Spleen (tissue), 7 donors: ENCODE measurements around the gene EIF5A.
A peak's percentile ranks its signal among the peaks of the same experiment; 100 is the strongest.

ENCODE experiments used
- CTCF ChIP-seq, 11 experiments: fragments of 200-600 bp in 7 of 11; fragments of 450-650 bp in 4 of 11; sonication (generic) in 4 of 11; IDR thresholded peaks in 8 of 11; conservative IDR thresholded peaks in 3 of 11; 1 replicate in 7 of 11; 2 replicates in 4 of 11; pipeline versions ENCODE4 v1.4.0 to v1.8.0; 2016 to 2021; ENCODE audit warnings: antibody characterized with exemption in 11 of 11, inconsistent platforms in 4 of 11, mild to moderate bottlenecking in 1 of 11
- POLR2A ChIP-seq, 3 donors: fragments of 450-650 bp; IDR thresholded peaks; one replicate each; pipeline ENCODE4 v1.5.1; 2017; ENCODE audit warnings: antibody characterized with exemption in 3 of 3, mild to moderate bottlenecking in 1 of 3
- POLR2AphosphoS5 ChIP-seq, 3 donors: sonication (generic); formaldehyde crosslinking; IDR thresholded peaks; one replicate each; pipeline ENCODE4 v1.5.1; 2017; ENCODE audit warnings: antibody characterized with exemption in 3 of 3
- donor health status: DM: no; HTN: no; CAD: no; lungs with moderate emphysema.
- donor health status: DM: no; HTN: no; CAD: no.
- donor health status: DM: no; HTN: no; CAD: no.

GRCh38 chr17:7308625-7309433 lies 1.4 kb downstream of the EIF5A start:
- TF ChIP-seq CTCF (IDR thresholded peaks at IDR 0.05 in 8 of 11, conservative IDR thresholded peaks at IDR 0.05 in 3 of 11) (no peak), POLR2A (IDR thresholded peaks at IDR 0.05) (no peak), POLR2AphosphoS5 (IDR thresholded peaks at IDR 0.05) (peak in 2 of 3 donors; percentile 59 to 69)
